GM19099 (cell line): ENCODE measurements around the gene ZMIZ1.

Experiments used
- POLR2A ChIP-seq: IDR thresholded peaks from 3 replicates; pipeline ENCODE4 v1.6.1; 2011; ENCODE audit warnings: low read depth; ENCODE audit not compliant: insufficient read length; ENCODE audit errors: extremely low read depth

Gene ZMIZ1

DNA sequence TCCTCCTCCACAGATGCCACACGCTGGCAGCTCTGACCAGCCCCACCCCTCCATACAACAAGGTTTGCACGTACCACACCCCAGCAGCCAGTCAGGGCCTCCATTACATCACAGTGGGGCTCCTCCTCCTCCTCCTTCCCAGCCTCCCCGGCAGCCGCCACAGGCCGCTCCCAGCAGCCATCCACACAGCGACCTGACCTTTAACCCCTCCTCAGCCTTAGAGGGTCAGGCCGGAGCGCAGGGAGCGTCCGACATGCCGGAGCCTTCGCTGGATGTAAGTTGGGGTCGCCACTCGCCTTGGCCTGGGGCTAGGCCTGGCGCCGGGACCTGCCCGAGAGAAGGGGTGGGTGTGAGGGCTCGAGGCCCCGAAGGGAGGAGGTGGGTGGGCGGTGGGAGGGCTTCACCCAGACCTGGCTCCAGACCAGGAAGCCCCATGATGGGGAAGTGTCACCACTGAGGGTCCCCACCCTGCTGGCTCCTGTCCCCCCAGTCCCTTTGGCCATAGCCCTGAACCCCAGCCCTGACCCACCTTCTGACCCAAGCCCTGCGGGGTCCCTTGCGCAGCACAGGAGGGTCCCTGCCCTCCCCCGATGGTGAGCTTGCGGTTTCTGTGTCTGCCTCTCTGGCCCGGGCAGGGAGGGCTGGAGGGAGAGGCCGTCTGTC is 242.3 kb downstream of the ZMIZ1 start:
- no peak for TF ChIP-seq POLR2A

- TF ChIP-seq POLR2A, result no peak
These were observed 243.0 kb downstream of the ZMIZ1 start for GRCh38 chr10:79311581-79312407.

DNA sequence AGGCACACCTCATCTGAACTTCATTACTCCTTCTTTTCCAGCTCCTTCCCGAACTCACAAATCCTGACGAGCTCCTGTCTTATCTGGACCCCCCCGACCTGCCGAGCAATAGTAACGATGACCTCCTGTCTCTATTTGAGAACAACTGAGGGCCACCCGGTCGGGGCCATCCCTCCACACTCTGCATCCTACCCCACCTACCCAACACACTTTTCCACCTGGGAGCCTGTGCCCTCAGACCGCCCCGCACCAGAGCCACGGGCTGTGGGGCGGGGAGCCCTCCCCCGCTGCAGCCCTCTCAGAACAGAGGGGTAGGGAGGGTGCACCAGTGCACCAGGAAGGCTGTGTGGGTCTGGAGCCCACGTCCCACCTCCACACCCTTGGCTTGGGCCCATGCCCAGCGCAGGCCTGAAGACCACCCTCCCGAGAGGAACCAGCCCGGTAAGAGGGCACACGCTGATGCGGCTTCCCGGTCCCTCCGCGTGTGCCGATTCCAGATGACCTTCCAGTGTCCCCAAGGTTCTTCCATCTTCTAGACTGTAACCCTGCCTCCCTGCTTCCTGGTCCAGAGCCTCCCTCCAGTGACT is 243.9 kb downstream of the ZMIZ1 start:
- TF ChIP-seq POLR2A, result no peak

- TF ChIP-seq POLR2A, result no peak
These were observed 244.6 kb downstream of the ZMIZ1 start for GRCh38 chr10:79313320-79313719.

DNA sequence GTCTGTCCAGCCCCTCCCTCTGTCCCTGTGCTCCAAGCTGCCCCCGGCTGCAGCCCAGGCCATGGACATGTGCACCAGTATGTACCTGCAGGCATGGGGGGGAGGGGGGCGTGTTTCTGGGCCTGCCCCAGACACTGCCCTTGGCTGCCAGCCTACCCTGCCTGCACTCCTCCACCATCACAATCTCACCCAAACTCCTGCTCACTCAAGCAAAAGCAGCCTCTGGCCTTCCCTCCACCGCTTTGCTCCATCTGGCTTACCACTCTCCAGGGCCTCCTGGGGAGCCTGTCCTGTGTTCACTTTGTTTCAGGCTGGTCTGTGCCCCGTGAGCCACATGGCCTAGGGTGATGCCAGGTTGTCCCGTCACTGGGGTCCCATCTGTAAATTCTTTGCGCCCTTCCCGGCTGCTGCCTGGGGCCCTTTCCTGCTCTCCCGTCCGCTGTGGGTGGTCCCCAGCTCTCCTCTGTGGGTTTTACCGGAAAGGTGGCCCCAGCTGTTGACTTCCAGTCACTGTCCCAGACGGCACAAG is 245.2 kb downstream of the ZMIZ1 start:
- TF ChIP-seq POLR2A, result no peak

DNA sequence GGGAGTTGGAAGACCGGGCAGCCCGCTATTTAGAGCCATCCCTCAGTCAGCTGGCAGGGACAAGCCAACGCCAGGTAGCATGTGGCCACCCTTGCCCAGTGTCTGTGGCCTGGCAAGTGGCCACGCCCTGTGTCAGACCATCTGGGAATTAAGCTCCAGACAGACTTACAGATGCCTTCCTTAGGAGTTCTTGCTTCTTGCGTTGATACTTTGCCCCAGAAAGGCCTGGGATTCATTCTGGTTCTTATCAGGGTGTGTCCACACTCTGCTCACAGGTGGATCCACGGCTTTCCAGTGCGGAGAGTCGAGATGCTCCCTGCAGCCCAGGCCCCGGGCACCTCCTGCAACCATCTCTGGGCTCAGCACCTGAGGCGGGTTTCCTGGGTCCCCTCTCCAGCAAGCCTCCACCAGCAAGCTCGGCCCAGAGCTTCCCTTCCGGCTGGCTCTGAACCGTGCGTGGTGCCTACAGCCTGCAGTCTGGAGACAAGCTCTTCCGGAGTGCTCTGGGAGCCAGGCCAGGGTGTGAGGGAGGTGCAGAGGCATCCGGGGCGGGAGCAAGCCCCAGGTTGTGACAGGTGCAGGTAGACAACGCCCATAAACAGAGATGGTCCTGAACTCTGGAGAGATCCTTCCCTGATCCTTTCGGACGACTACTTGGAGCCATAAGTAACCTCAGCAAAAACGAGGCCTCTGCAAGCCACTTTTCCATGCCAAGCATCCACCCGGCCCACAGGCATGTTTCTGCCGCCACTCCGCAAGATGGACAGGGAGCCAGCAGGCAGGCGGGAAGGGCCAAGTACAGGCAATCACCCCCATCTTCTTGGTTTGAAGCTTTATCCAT is 246.2 kb downstream of the ZMIZ1 start:
- no peak for TF ChIP-seq POLR2A

DNA sequence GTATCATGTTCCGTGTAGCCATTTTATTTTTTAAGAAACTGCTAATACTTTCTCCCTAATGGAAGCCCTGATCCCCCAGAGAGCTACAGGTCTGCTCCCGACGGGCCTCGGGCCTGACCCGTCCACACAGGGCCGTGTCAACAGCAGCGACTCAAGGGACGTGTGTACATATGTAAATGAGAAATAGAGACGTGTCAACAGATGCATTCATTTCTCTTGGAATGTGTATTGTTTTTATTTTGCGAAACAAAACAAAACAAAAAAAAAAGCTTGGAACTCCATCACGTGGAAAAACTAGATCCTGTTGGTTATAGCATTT is 246.8 kb downstream of the ZMIZ1 start:
- no peak for TF ChIP-seq POLR2A

- no peak for TF ChIP-seq POLR2A
These were observed 248.1 kb downstream of the ZMIZ1 start for GRCh38 chr10:79316671-79317431.

DNA sequence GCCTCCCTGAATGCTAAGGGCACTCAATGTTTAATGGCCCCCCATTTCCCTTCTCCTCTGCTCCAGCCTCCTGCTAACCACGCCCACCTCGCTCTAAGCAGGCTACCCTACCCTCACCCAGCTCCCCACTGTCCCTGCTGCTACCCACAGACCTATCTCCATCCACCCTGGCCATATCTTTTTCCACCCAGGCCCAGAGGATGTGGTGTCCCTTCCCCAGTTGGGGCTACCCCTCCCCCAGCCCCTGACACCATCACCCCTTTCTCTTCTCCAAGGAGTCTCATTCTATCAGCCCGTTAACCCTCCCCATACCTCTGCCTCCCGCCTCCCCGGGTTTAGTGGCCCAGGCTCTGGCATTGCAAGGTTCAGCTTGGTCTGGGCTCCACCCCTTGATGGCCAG is 249.6 kb downstream of the ZMIZ1 start:
- TF ChIP-seq POLR2A, result no peak

DNA sequence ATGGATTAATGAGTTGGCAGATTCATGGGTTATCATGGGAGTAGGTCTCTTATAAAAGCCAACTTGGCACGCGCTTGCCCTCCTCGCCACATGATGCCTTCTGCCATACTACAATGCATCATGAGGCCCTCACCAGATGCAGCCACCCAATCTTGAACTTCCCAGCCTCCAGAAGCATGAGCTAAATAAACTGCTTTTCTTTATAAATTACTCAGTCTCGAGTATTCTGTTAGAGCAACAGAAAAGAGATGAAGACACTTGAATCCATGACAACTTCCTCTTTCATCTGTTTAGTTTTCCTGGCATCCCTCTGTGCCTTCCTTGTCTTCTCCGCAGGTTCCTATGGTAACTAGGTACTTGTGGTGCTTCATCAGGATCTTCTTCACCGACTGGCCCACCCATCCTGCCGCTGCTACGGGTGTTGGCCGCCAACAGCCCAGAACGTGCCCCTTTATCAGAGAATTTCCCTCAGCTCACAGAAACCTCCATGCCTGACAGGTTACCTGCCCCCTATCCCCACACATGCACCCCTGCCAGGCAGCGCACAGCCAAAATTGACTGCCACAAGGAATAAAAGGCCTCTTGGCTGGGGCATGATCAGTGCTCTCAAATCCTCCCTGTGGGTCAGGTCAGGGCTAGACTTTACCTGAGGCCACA is 250.5 kb downstream of the ZMIZ1 start:
- no peak for TF ChIP-seq POLR2A

DNA sequence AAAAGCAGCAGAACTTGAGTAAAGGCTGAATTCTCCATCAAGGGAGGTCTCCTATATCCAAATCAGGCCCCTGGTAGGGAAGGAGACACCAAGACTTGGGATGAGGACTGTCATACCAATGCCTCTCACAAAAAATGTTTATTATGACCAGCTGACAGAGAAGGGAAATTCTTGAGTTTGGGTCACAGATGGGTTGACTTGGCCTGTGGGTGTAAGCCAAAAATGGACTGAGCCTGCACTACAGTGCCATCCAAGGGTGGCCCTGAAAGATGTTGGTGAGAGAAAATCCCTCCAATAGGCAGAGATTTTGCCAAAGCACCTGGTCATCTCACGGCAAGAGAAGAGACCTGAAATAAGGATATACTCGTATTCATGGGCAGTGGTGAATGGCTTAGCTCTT is 251.6 kb downstream of the ZMIZ1 start:
- no peak for TF ChIP-seq POLR2A

GRCh38 chr10:79320820-79321493 is 252.2 kb downstream of the ZMIZ1 start:
- TF ChIP-seq POLR2A, result no peak

- TF ChIP-seq POLR2A, result no peak
These were observed 252.7 kb downstream of the ZMIZ1 start for GRCh38 chr10:79321494-79321882.
